Measurements from ENCODE around the gene C1QTNF1.

Gene C1QTNF1

DNA sequence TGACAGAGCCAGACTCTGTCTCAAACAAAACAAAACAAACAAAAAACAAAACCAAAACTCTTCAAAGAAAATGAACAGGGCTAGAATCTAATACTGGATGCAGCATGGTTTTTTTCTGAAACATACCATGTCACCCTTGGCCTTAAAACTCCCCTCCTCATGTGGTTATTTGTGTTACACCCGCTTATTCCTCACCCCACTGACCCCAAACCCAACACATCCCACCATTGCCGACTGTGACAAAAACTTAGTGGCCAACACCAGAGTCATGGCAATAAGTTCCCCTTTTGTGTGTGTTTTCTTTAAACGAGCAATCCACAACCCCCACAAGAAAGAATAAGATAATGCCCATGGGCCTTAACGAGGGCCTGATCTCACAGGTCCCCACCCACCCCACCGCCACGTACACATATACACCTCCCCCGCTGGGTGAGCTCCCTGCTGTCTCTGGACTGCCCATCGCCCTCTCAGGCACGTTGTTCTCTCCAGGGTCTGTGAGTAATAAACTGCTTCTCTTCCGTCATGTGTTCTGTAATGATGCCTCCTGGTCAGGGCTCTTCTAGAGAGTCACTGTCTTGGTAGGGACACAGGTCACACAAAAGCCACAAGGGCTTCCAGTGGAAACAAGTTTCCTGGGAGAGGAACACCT is 33.9 kb downstream of the C1QTNF1 start:
- no peak for DNase-seq (ENCODE audit: low read depth, low spot score)
- no peak overlapping the region for H3K4me3 ChIP-seq (ENCODE audit: low read depth, low read length)
- TF ChIP-seq CTCF (IDR thresholded peaks at IDR 0.05; ENCODE audit: low read depth, low read length), result no peak
- in situ Hi-C loops (cut with HindIII; ENCODE audit: low sequenced_read_pairs), result no loop called here

DNA sequence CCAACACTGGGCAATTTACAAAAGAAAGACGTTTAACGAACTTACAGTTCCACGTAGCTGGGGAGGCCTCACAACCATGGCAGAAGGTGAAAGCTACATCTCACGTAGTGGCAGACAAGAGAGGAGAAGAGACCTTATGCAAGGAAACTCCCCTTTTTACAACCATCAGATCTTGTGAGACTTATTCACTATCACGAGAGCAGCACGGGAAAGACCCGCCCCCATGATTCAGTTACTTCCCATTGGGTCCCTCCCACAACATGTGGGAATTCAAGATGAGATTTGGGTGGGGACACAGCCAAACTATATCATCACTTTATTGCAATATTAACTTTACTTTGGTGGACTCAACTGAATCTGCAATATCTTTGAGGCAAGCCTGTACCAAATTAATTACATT is 38.7 kb downstream of the C1QTNF1 start:
- H3K4me3 ChIP-seq (ENCODE audit: low read depth, low read length), result no peak overlapping the region
- no peak for TF ChIP-seq CTCF (IDR thresholded peaks at IDR 0.05; ENCODE audit: low read depth, low read length)
- in situ Hi-C loops (cut with HindIII; ENCODE audit: low sequenced_read_pairs), result no loop called here
- DNase-seq (ENCODE audit: low read depth, low spot score), result no peak

DNA sequence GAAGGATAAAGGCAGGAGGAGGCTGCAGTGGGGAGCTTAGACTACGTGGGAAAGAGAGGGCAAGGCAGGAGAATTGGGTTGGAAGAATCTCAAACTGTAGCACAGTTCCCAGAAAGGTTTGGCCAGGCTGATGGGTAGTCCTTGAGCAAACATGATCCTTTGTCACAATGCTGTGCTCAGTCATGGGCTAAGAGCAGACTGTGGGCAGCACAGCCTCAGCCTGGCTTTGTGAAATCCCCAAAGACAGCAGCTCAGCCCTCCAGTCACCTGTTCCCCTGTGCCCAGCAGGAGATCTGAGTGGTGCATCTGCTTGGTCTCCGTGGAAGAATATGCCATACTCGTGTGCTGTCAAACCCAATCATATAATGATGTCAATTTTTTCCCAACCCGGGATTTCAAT is 40.1 kb downstream of the C1QTNF1 start:
- H3K4me3 ChIP-seq (ENCODE audit: low read depth, low read length), result no peak overlapping the region
- no peak for TF ChIP-seq CTCF (IDR thresholded peaks at IDR 0.05; ENCODE audit: low read depth, low read length)
- in situ Hi-C loops (cut with HindIII; ENCODE audit: low sequenced_read_pairs), result no loop called here
- no peak for DNase-seq (ENCODE audit: low read depth, low spot score)

DNA sequence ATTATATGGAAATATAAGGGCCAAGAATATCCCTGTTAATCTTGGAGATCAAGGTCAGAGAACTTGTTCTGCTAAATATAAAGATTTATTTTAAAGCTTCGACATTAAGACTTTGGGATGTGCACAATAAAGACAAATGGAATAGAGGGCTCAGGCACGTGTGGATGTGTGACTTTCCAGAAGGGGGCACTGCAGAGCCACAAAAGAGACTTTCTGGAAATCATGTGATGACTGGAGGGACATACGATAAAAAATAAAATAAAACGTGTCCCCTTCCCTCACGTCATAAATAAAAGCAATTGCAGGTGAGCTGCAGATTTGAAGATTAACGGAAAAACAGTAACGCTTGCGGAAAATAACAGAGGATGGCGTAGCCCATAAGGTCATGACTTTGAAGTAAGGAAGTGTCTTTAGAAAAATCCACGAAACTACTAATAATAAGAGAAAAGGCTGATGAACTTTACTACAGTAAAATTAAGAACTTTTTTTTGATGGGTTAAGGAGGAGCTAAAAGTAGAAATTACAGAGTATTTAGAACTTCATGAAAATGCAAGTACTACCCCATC is 41.2 kb downstream of the C1QTNF1 start:
- TF ChIP-seq CTCF (IDR thresholded peaks at IDR 0.05; ENCODE audit: low read depth, low read length), result peak; percentile 54
- in situ Hi-C loops (cut with HindIII; ENCODE audit: low sequenced_read_pairs), result no loop called here
- DNase-seq (ENCODE audit: low read depth, low spot score), result no peak
- H3K4me3 ChIP-seq (ENCODE audit: low read depth, low read length), result no peak overlapping the region

GRCh38 chr17:79066963-79067362 is 43.0 kb downstream of the C1QTNF1 start:
- in situ Hi-C loops (cut with HindIII; ENCODE audit: low sequenced_read_pairs), result no loop called here
- no peak for DNase-seq (ENCODE audit: low read depth, low spot score)
- TF ChIP-seq CTCF (IDR thresholded peaks at IDR 0.05; ENCODE audit: low read depth, low read length), result no peak
- H3K4me3 ChIP-seq (ENCODE audit: low read depth, low read length), result no peak overlapping the region

DNA sequence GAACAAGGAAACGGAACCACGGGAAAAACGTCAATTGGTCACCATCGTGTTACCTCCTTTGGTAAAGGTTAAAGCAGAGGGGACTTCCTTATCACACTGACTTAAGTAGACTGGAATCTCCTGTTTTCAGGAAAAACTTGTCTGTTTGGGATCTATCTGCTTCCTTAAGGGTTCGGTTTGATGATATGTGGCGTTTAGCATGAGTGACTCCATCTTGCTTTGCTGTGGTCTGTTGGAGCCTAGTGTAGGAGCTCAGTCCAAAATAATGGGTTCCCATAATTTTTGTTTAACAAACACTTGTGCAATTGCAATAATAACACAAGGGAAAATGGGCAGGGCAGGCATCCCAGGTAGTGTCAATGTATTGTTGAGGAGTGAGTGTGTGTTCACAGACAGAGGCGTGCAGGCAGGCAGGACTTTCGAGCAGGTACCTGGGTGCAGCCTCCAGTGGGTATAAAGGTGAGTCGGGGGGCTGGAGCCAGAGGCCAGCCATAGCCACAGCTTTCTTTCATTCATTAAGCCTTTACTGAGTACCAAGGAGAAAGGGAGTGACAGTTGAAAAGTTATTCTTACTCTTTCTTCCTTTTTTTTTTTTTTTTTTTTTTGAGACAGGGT is 46.4 kb downstream of the C1QTNF1 start:
- no peak for DNase-seq (ENCODE audit: low read depth, low spot score)
- no peak for TF ChIP-seq CTCF (IDR thresholded peaks at IDR 0.05; ENCODE audit: low read depth, low read length)
- H3K4me3 ChIP-seq (ENCODE audit: low read depth, low read length), result no peak overlapping the region
- in situ Hi-C loops (cut with HindIII; ENCODE audit: low sequenced_read_pairs), result no loop called here
